Measurements from ENCODE around the gene SSPN.

Gene SSPN

GRCh38 chr12:26185532-26186320 is 9.6 kb upstream of the SSPN start:
- no peak for DNase-seq (ENCODE audit: low read depth in 2 of 3, low spot score in 1 of 3)

DNA sequence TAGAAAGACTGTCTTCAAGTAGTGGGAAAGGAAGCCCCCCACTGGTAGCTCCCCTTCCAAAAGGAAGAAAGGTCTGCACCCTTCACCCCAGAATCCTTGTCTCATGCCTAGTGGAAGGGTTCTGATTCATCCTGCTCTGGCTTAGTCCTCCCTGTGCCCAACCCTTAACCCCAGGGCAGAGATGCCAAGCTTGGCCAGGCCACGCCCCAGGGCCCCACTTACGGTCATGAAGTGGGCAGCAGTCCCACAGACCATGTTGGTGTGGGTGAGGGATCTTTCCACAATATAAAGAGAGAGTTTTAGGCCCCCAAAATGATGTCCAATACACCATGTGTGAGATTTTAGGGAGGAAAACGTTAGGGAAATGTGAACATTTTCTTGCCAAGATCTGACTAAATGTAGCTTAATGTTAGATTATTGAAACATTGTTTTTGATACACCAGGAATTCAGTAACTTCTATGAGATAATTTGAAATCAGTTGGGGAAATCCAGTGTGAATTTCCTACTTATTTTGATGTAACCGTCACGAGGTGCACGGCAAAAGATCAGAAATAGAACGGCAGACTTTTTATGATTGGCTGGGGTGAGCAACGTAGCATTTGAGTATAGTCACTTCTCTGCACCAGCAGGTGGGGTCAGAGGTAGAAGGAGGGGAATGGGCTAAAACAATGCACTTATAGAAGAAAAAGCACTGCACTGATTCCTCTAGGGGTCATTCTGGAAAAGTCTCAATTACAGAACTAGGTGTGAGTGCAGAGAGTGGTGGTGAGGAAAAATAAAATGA is 8.2 kb upstream of the SSPN start:
- no peak for DNase-seq (ENCODE audit: low read depth in 2 of 3, low spot score in 1 of 3)

DNA sequence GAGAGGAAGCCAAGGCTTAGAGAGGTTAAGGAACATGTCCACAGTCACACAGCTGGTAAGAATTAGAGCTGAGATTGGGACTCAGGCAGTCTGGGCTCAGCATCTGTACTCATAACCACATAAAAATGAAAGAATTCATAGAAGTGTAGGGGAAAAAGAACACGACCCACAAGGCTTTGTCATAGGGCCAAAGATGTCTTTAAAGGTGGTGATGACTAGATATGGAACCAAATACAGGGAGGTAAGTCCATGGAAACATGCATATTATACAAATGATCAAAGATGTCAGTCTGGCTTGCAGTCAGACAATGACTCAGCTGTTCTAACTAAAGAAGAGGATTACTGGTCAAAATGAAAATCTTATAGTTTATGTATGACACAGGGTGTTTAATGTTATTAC is 7.2 kb upstream of the SSPN start:
- no peak for DNase-seq (ENCODE audit: low read depth in 2 of 3, low spot score in 1 of 3)

DNA sequence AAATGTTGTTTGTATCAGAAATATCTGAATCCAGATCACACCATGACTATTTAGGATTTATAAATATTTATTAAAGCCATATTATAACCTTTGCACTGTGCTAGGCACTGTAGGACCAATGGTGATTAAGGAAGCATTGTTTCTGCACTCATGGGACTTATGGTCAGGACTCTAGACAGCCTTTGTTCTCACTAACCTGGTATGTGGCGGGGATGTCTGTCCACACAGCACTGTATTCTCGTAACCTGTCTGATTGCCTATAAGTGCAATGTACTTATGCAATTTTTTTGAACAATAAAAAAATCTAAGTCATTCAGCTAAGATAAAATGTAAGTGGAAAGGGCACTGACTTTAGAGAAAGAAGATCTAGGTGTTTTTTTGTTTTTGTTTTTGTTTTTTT is 6.7 kb upstream of the SSPN start:
- no peak for DNase-seq (ENCODE audit: low read depth in 2 of 3, low spot score in 1 of 3)

DNA sequence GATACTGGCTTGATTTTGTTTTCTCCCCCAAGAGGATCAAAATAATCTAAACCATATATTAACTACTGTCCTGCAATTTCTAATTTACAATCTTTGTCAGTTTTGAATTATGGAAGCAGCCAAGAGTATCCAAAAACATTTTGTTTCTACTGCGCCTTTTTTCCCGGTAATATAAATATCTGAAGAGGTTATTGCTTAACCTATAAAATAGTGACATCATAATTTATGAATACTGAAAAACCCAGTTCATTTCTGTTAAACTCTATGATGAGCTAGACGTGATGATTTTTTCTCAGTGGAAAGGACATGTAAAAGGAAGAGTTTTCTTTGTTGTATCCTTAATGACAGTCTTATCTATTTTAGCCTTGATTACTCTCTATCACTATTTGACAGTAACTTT is 3.2 kb upstream of the SSPN start:
- no peak for DNase-seq (ENCODE audit: low read depth in 2 of 3, low spot score in 1 of 3)

DNA sequence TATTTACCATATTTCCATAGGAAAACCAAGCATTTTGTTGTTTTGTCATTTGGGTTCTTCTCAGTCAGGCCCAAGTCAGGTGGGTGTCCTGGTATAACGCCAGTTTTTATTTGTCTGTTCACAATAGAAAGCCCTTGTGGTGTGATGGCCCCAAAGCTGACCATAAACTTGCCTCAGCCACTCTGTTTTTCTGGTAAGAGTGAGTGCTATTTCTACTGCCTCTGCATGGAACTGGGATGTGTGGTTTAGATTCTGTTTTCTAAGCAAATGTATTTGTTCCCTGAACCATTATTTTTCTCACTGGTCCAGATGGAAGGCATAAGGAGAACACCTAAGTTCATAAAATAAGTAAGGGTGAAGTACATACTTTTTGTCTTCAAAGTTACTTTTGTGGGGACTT is 1.8 kb upstream of the SSPN start:
- DNase-seq (ENCODE audit: low read depth in 2 of 3, low spot score in 1 of 3) = no peak

GRCh38 chr12:26195641-26196420 is 458 bp downstream of the SSPN start:
- DNase-seq (ENCODE audit: low read depth in 2 of 3, low spot score in 1 of 3) = peak in 1 of 3 donors; percentile 2

DNA sequence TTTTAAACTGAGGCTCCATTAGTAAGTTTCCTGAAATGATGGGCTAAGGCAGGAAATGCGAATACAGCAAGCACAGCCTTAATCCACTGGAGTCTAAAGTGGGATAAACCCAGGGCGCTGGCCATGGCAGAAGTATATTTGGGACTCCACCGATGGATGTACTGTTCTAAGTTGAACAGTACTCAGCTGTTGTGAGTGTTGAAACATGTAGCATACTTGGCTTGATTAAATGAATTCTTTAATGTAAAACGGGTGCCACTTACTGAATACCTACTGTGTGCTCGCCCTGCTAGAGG is 996 bp downstream of the SSPN start:
- no peak for DNase-seq (ENCODE audit: low read depth in 2 of 3, low spot score in 1 of 3)

DNA sequence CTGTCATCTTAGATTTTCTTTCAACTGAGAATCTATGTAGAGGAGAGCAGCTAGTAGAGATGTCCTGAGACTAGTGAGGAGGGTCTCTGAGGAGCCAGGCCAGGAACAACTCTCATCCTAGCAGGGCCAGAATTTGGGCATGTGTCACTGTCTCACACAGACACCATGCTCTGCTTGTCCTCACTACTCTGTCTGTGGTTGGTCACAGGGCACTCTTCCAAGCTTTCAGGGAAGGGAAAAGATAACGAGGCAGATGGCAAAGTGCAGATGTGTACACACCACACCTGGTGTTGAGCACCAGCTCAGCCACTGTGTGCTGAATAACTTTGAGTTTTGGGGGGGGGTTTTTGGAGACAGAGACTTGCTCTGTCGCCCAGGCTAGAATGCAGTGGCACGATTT is 2.5 kb downstream of the SSPN start:
- DNase-seq (ENCODE audit: low read depth in 2 of 3, low spot score in 1 of 3) = no peak

DNA sequence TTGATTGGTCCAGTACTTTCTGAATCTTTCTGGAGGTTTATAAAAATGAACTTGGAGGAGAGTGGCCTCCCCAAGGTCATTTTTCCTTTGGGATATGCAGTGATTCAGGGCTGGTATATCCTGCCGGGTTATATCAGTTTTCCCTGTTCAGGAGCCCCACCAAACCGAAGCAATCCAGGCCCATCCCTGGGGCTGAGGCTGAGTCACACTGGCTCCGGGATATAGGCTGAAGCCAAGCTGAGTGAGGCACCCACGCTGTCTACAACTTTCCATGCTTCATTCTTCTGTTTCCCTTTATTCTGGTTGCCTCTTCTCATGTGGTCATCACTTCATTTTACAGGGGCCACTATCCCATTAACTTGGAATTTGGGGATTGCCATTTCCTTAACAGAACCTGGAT is 3.4 kb downstream of the SSPN start:
- no peak for DNase-seq (ENCODE audit: low read depth in 2 of 3, low spot score in 1 of 3)

GRCh38 chr12:26203167-26203780 is 7.9 kb downstream of the SSPN start:
- no peak for DNase-seq (ENCODE audit: low read depth in 2 of 3, low spot score in 1 of 3)

GRCh38 chr12:26204612-26205289 is 9.4 kb downstream of the SSPN start:
- no peak for DNase-seq (ENCODE audit: low read depth in 2 of 3, low spot score in 1 of 3)

- no peak for DNase-seq (ENCODE audit: low read depth in 2 of 3, low spot score in 1 of 3)
Measured at GRCh38 chr12:26205298-26205697, 9.9 kb downstream of the SSPN start.

GRCh38 chr12:26205941-26206340 is 10.6 kb downstream of the SSPN start:
- DNase-seq (ENCODE audit: low read depth in 2 of 3, low spot score in 1 of 3) = no peak

DNA sequence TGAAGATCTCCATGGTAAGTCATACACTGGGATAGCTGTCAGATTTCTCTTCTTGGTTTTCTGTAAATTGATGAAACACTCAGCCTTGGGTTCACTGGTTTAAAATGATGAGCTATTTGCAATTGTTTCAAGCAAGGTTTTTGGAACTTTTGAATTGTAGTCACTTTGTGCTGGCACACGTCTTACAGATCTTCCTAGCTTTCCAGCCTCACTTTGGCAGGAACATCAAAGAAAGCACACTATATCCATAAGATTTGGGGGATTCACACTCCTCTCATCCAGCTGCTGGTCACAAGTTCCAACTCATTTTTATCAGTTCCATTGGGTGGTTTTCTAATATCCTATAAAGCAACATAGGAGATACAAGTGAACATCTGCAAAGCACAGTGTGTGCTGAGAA is 16.0 kb downstream of the SSPN start:
- DNase-seq (ENCODE audit: low read depth in 2 of 3, low spot score in 1 of 3) = no peak

- DNase-seq (ENCODE audit: low read depth in 2 of 3, low spot score in 1 of 3) = no peak
Measured at GRCh38 chr12:26212396-26212795, 17.0 kb downstream of the SSPN start.

GRCh38 chr12:26212988-26213387 is 17.6 kb downstream of the SSPN start:
- DNase-seq (ENCODE audit: low read depth in 2 of 3, low spot score in 1 of 3) = no peak

DNA sequence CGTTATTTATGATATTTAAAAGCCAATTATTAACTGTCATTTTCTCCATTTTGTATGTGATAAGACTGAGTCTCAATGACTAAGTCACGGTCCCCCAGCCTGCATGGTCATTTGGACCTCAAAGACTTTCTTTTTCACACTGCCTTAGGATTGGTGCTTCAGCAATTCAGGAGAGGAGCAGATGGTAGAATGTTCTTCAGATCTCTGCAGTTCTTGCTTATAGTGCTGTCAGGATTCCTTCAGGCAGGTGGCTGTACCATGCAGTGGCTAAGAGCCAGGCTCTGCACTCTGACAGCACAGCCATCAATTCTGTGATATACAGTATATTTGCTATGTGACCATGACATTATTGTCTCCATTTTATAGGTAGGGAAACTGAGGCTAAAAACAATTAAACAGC is 18.7 kb downstream of the SSPN start:
- no peak for DNase-seq (ENCODE audit: low read depth in 2 of 3, low spot score in 1 of 3)

GRCh38 chr12:26219736-26220135 is 24.4 kb downstream of the SSPN start:
- DNase-seq (ENCODE audit: low read depth in 2 of 3, low spot score in 1 of 3) = no peak

DNA sequence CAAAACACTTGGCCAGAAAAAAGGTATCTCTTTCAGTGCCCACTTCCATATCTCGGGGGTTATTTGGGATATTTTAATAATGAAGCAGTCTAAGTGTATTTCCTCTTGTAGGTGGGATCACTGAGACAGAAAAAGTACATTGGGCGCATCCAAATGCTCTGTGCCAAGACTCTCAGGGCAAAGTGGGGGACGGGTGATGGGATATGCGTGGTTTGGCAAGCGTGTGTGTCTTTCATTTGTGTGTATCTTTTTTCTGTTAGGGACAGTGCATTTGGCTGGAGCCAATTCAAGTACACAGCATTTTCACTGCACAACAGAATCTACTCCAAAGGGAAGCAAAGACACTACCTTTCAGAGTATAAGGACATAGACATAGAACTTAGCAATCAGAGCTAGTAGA is 29.3 kb downstream of the SSPN start:
- no peak for DNase-seq (ENCODE audit: low read depth in 2 of 3, low spot score in 1 of 3)

DNA sequence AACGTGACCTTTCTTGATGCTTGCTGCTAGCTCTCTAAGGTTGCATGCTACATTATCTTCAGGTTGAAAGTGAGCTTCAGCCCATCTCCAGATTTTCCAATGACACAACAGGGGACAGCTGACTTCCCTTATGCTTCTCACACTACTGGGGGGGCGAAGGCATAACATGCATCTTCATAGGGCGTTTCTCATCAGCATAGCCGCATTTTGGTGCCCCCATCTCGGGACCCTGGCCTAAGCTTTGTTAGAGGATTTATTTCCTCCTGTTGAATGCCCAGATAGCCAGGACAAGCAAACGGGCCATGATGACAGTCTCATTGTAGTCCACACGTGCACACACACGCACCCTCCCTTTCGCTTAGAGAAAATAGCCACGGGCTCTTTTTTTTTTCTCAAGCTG is 30.7 kb downstream of the SSPN start:
- no peak for DNase-seq (ENCODE audit: low read depth in 2 of 3, low spot score in 1 of 3)
